Measurements from ENCODE around the gene DEFB128.
"Not testable (repeated sequence)": the region's sequence is repeated elsewhere in the genome, so short reads cannot be mapped to it uniquely, and the experiment has no call there.

Gene DEFB128

GRCh38 chr20:189611-190010, at the start of gene DEFB128:
DEFB128 (minus strand) TSS chr20:189711; CDS start chr20:189623, 88 bp downstream.
- no peak for DNase-seq

DNA sequence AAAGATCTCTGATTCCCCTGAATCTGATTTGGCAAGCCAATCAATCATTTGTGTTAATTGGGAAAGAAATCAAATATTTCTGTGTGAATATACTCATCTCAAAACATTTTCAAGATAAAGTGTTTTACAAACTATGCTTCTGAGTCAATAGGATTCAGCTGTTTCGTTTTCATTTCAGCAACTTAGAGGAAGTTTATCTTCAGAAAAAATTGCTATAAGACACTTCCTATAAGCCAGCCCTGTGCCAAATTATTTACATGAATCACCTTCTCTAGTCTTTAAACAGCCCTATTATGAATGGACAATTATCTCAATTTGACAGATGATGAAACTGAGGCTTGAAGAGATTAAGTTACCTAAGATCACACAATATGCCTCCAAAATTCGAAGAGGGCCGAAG, 48.4 kb upstream of the DEFB128 start:
- no peak for DNase-seq

GRCh38 chr20:237489-237888, 48.0 kb upstream of the DEFB128 start:
- no peak for DNase-seq

DNA sequence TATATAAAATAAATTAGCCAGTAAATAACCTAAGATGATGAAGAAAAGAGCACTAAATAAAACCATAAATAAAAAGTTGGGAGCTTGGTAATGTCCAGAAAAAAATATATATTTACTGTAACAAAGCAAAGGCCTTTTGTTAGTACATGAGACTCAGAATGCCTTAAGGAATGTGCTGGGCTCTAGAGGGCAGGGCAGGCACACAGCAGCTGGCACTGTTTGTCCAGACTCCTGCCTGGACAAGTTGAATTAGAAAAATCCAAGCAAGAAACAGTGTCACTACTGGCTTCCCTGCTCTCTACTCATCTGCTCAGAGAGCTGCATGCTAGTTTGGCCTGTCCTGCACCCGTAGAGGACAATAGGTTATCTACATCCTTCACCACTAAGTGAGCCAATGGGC, 46.4 kb upstream of the DEFB128 start:
- no peak for DNase-seq

- DNase-seq = no peak
Measured at GRCh38 chr20:227439-228105, 38.1 kb upstream of the DEFB128 start.

DNA sequence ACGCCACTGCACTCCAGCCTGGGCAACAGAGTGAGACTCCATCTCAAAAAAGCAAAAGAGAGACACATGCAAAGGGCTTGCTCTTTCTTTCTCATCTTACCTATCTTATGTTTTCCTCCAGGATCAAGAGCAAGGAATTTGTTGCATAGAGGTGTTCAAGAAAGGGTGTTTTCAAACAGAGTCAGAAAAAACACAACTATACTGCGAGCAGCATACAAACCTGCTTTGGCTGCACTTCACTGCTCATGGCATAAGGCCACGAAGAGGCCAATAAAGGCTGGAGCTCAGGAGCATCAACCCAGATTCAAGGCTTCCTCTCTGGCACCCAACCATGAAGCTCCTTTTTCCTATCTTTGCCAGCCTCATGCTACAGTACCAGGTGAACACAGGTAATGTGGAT, 37.4 kb upstream of the DEFB128 start, which contains the start of gene DEFB129:
Gene DEFB129 (plus strand): TSS at position 301 of the 400 bp plus-strand sequence. CDS start 31 bp downstream, at position 332.
- no peak for DNase-seq

DNA sequence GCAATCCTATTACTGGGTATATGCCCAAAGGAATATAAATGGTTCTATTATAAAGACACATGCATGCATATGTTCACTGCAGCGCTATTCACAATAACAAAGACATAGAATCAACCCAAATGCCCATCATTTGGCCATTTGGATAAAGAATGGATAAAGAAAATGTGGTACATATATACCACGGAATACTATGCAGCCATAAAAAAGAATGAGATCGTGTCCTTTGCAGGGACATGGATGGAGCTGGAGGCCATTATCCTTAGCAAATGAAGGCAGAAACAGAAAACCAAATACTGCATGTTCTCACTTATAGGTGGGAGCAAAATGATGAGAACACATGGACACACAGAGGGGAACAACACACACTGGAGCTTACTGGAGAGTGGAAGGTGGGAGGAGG, 36.4 kb upstream of the DEFB128 start:
- DNase-seq = not testable (repeated sequence)

GRCh38 chr20:221258-221830, 31.8 kb upstream of the DEFB128 start:
- no peak for DNase-seq

GRCh38 chr20:219290-220115, 30.0 kb upstream of the DEFB128 start:
- no peak for DNase-seq

GRCh38 chr20:217266-217665, 27.8 kb upstream of the DEFB128 start:
- DNase-seq = no peak

DNA sequence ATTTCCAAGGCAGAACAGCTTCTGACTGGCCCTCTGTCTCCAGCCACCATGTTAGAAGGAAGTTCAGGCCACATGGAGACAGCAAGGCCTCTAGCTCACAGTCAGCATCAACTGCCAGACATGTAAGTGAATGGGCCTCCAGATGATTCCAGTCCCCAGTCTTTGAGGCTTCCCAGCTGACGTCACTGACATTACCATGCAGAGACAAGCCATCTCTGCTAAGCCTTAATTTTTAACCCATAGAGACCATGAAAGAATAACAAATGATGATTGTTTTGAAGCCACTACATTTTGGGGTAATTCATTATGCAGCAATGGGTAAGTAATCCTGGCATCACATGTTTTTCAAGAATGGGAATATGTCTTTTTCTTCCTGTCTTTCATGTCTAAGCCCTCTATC, 26.3 kb upstream of the DEFB128 start:
- DNase-seq = no peak

DNA sequence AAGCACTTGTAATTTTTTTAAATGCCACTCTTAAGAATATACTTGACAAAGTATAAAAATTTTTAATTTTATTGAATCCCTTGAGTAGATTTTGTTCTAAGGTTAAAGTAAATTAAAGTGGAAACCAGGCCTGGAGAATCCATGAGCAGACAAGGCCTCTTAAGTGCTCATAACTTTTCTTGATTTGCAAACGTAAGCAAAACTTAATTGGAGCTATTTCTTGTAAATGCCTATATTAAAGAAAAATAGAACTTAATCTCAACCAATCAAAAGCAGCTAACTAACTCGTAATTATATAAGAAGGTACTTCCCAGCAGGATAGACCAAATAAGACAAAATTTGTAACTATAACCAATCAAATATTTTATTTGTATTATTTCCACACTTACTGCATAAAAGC, 24.9 kb upstream of the DEFB128 start:
- DNase-seq = no peak

DNA sequence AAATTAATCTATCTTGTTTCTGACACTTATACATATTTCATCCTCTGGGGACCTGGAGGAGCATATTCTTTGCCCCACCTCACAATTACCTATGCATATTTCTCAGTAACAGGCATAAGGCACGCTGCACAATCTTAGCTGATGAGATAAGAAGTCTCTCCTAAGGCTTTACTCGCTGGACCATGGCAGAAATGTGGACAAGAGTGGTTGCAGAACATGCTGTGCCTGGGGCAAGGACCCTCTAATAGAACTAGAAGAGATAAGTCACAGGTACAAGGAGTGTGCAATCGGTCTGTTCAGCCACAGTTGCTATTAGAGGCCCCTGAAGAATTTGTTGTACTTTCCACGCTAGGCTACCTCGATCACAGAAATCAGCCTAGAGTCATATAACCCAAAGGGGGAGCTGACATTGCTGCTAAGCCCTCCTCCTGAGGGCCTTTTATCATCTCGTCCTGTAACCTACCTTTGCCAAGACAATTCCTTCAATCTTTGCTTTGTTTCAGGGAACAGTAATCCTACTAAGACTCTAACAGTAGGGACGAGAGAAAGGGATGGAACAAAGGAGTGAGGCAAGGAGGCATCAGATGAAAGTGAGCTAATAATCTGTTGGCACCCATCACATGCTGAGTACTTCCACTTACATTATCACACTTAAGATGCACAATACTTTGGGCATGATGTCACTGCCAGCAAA, 21.4 kb upstream of the DEFB128 start:
- no peak for DNase-seq

GRCh38 chr20:208942-209566, 19.5 kb upstream of the DEFB128 start:
- no peak for DNase-seq

GRCh38 chr20:203630-204029, 14.1 kb upstream of the DEFB128 start:
- not testable (repeated sequence) for DNase-seq

DNA sequence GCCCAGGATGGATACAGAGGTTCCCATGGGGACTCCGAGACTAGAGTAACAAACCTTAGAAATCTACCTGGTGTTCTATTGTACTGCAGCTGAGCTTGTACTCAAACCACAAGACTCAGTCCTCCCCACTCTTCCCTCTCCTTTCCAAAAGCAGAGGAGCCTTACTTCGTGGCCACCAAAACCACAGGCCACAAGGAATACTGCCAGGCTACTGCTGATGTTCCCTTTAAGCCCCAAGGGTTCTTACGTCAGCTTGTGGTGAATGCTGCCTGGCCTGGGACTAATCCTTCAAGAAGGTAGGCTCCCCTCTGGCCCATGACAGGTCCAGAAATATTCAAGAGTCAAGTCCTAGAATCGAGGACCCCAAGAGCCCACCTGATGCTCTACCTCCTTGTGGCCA, 10.5 kb upstream of the DEFB128 start:
- no peak for DNase-seq

DNA sequence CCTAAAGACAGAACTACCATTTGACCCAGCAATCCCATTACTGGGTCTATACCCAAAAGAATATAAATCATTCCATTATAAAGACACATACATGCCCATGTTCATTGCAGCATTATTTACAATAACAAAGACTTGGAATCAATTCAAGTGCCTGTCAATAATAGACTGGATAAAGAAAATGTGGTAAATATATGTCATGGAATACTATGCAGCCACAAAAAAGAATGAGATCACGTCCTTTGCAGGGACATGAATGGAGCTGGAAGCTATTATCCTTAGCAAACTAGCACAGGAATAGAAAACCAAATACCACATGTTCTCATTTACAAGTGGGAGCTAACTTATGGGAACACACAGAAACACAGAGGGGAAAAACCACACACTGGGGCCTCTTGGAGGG, 8.7 kb upstream of the DEFB128 start:
- no peak for DNase-seq

DNA sequence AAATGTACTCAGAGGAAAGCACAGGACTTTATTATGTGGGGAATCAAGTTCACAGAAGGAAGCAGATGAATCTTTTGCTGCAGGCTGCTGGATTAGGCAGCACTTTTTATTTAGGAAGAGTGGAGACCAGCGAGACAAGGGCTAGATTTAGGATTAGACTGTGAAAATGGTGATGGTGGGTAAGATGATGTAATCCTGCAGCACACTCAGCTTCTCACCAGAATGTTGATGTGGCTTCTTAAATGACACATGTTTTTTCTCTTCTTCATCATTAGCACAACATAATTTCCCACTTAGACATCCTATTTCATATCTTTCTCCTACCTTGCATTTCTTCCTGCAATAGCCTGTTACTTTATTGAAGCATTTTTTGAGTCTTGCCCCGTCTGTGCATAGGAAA, 1.8 kb downstream of the DEFB128 start:
- no peak for DNase-seq

- no peak for DNase-seq
Measured at GRCh38 chr20:184288-184687, 5.2 kb downstream of the DEFB128 start.

GRCh38 chr20:168876-169275, 20.6 kb downstream of the DEFB128 start:
- DNase-seq = no peak

GRCh38 chr20:164618-165017, 24.9 kb downstream of the DEFB128 start:
- no peak for DNase-seq

DNA sequence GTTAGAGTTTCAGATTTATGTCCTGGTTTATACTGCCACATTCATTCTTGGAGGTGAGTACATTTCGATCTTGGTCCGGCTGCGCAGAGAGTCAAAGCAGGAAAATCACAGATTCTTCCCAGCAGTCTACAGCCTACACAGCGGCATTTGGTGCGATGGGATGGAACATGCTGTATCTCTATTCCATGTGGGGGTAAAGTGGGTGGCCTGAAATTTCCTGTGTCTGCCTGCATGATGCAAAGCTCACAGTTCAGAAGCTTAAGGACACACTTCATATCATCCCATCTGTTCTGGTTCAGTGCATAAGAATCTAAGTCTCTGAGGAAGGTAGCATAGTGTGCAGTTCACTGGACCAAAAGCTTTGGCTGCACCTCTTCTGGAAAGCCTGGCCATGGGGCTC, 32.4 kb downstream of the DEFB128 start, which contains the start of gene DEFB127:
Gene DEFB127 (plus strand): TSS at position 301 of the 400 bp plus-strand sequence. CDS start 91 bp downstream, at position 392.
- DNase-seq = no peak

DNA sequence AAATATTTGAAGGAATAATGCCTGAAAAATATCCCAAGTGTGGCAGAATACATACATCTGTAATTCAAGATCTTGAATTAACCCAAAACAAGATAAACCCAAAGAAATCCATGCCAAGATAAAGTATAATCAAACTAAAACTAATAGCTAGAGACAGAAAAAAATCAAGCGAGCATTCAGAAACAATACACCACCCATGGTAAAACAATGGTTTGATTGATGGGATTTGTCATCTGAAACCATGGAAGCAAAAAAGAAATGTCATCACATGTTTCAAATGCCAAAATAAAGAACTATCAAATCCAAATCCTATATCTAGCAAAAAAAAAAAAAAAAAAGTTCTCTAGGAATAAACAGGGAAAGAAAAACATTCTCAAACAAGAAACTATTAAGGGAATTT, 37.4 kb downstream of the DEFB128 start:
- DNase-seq = no peak

All from islet precursor cell (in vitro differentiated cells).